ENCODE data around the gene CD300LB.
"Not testable (repeated sequence)": the region's sequence is repeated elsewhere in the genome, so short reads cannot be mapped to it uniquely, and the experiment has no call there.

Gene CD300LB

GRCh38 chr17:74527081-74527480 is 4.2 kb downstream of the CD300LB start:
- in situ Hi-C loops (cut with MboI; ENCODE audit: low sequenced_read_pairs): no loop called here

- in situ Hi-C loops (cut with MboI; ENCODE audit: low sequenced_read_pairs): no loop called here
Measured at GRCh38 chr17:74526681-74527080, 4.6 kb downstream of the CD300LB start.

- in situ Hi-C loops (cut with MboI; ENCODE audit: low sequenced_read_pairs): no loop called here
Measured at GRCh38 chr17:74525781-74526288, 5.4 kb downstream of the CD300LB start.

GRCh38 chr17:74525465-74525725 is 5.9 kb downstream of the CD300LB start:
- in situ Hi-C loops (cut with MboI; ENCODE audit: low sequenced_read_pairs): no loop called here

- in situ Hi-C loops (cut with MboI; ENCODE audit: low sequenced_read_pairs): no loop called here
Measured at GRCh38 chr17:74524653-74525464, 6.4 kb downstream of the CD300LB start.

- in situ Hi-C loops (cut with MboI; ENCODE audit: low sequenced_read_pairs): no loop called here
Measured at GRCh38 chr17:74523308-74523707, 8.0 kb downstream of the CD300LB start.

- in situ Hi-C loops (cut with MboI; ENCODE audit: low sequenced_read_pairs): no loop called here
Measured at GRCh38 chr17:74522381-74523105, 8.7 kb downstream of the CD300LB start.

GRCh38 chr17:74521701-74522201 is 9.5 kb downstream of the CD300LB start:
- in situ Hi-C loops (cut with MboI; ENCODE audit: low sequenced_read_pairs): no loop called here

GRCh38 chr17:74520790-74521480 is 10.3 kb downstream of the CD300LB start:
- in situ Hi-C loops (cut with MboI; ENCODE audit: low sequenced_read_pairs): no loop called here

GRCh38 chr17:74520016-74520434 is 11.2 kb downstream of the CD300LB start:
- in situ Hi-C loops (cut with MboI; ENCODE audit: low sequenced_read_pairs): no loop called here

- in situ Hi-C loops (cut with MboI; ENCODE audit: low sequenced_read_pairs): not testable (repeated sequence)
Measured at GRCh38 chr17:74518413-74518981, 12.8 kb downstream of the CD300LB start.

GRCh38 chr17:74516561-74517328 is 14.5 kb downstream of the CD300LB start:
- in situ Hi-C loops (cut with MboI; ENCODE audit: low sequenced_read_pairs): no loop called here

- in situ Hi-C loops (cut with MboI; ENCODE audit: low sequenced_read_pairs): no loop called here
Measured at GRCh38 chr17:74515941-74516340, 15.3 kb downstream of the CD300LB start.

- in situ Hi-C loops (cut with MboI; ENCODE audit: low sequenced_read_pairs): no loop called here
Measured at GRCh38 chr17:74514632-74515334, 16.5 kb downstream of the CD300LB start.

- in situ Hi-C loops (cut with MboI; ENCODE audit: low sequenced_read_pairs): no loop called here
Measured at GRCh38 chr17:74513987-74514631, 17.2 kb downstream of the CD300LB start.

GRCh38 chr17:74512624-74513091 is 18.6 kb downstream of the CD300LB start:
- in situ Hi-C loops (cut with MboI; ENCODE audit: low sequenced_read_pairs): no loop called here

GRCh38 chr17:74512036-74512435 is 19.2 kb downstream of the CD300LB start:
- in situ Hi-C loops (cut with MboI; ENCODE audit: low sequenced_read_pairs): no loop called here

GRCh38 chr17:74508156-74508555 is 23.1 kb downstream of the CD300LB start:
- in situ Hi-C loops (cut with MboI; ENCODE audit: low sequenced_read_pairs): no loop called here

- in situ Hi-C loops (cut with MboI; ENCODE audit: low sequenced_read_pairs): not testable (repeated sequence)
Measured at GRCh38 chr17:74503949-74504348, 27.3 kb downstream of the CD300LB start.

All from HL-60/S4 treated with phorbol 12-myristate 13-acetate at 8.2 ng/mL for 4 days and 3 days (cell line).